AG08396 (cell line): Measurements from ENCODE around the gene TEX54.

Experiments used
- DNase-seq: peaks from one replicate; pipeline ENCODE4 v3.0.0; 2012; ENCODE audit warnings: low spot score, mixed read lengths

The TEX54 gene

GRCh38 chr11:62788991-62789390 lies 43.6 kb downstream of the TEX54 start:
- DNase-seq, result no peak

- peak; percentile 96 for DNase-seq
Observed at GRCh38 chr11:62787005-62787759, 45.5 kb downstream of the TEX54 start, which contains the start of gene TMEM179B. TMEM179B (plus strand) TSS chr11:62787402; CDS start chr11:62787432, 30 bp downstream.

DNA sequence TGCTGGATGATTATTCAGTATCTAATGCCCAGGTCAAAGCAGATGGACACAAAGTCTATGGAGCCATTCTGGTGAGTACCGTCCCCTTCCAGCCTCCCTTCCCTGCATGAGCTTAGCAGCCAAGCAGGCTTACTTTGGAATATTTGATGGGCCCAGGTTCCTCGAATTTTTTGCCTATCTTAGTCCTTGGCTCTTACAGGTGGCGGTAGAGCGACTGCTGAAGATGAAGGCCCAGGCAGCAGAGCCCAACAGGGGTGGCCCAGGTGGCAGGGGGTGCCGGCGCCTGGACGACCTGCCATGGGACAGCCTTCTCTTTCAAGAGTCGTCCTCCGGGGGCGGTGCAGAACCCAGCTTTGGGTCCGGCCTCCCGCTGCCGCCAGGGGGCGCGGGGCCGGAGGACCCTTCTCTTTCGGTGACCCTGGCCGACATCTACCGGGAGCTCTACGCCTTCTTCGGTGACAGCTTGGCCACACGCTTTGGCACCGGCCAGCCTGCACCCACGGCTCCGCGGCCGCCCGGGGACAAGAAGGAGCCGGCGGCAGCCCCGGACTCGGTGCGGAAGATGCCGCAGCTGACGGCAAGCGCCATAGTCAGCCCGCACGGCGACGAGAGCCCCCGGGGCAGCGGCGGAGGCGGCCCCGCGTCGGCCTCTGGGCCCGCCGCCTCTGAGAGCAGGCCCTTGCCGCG lies 46.2 kb downstream of the TEX54 start:
- DNase-seq, result peak; percentile 92

- DNase-seq, result no peak
Observed at GRCh38 chr11:62782753-62783152, 49.9 kb downstream of the TEX54 start.
